AG10803 (cell line): ENCODE data around the gene NQO1.

Experiments
- DNase-seq: peaks from one replicate; pipeline ENCODE4 v3.0.0; 2010; ENCODE audit warnings: low read depth
- H3K4me3 ChIP-seq: 2 replicates; pipeline ENCODE4 v1.5.1; 2011; ENCODE audit warnings: mild to moderate bottlenecking, low read length, control low read depth
- CTCF ChIP-seq: conservative IDR thresholded peaks from 2 replicates; pipeline ENCODE4 v1.5.1; 2011; ENCODE audit warnings: mild to moderate bottlenecking, low read length, control low read depth, inconsistent platforms

The NQO1 gene

GRCh38 chr16:69726313-69727060 lies at the start of gene NQO1:
NQO1 (minus strand) TSS chr16:69726560; CDS start chr16:69726439, 121 bp downstream.
- H3K4me3 ChIP-seq = peak within 1 kb of the TSS; percentile 83
- DNase-seq = peak; percentile 98

GRCh38 chr16:69775563-69775962 lies 49.2 kb upstream of the NQO1 start:
- DNase-seq = no peak
- TF ChIP-seq CTCF = no peak
- no peak overlapping the region for H3K4me3 ChIP-seq

More at GRCh38 chr16:69726313-69727060, at the start of gene NQO1:
- TF ChIP-seq CTCF = no peak

- no peak for TF ChIP-seq CTCF
- no peak for DNase-seq
- H3K4me3 ChIP-seq = no peak overlapping the region
These were observed 47.0 kb upstream of the NQO1 start for GRCh38 chr16:69773260-69773947.

- no peak for DNase-seq
- no peak overlapping the region for H3K4me3 ChIP-seq
- TF ChIP-seq CTCF = no peak
These were observed 45.2 kb upstream of the NQO1 start for GRCh38 chr16:69771651-69771967.

GRCh38 chr16:69769404-69769803 lies 43.0 kb upstream of the NQO1 start:
- no peak overlapping the region for H3K4me3 ChIP-seq
- no peak for TF ChIP-seq CTCF
- no peak for DNase-seq

- no peak overlapping the region for H3K4me3 ChIP-seq
- DNase-seq = no peak
- no peak for TF ChIP-seq CTCF
These were observed 42.3 kb upstream of the NQO1 start for GRCh38 chr16:69768666-69769065.
